ENCODE results near the gene FAM228B.

- TF ChIP-seq CTCF (IDR thresholded peaks at IDR 0.05; ENCODE audit: insufficient read depth, low read length) = no peak
- no peak for TF ChIP-seq REST (IDR thresholded peaks at IDR 0.05; ENCODE audit: insufficient replicate concordance, low read depth)
- TF ChIP-seq POLR2AphosphoS5 (IDR thresholded peaks at IDR 0.05; ENCODE audit: low read depth) = no peak
Observed at GRCh38 chr2:24211408-24211807, 88.1 kb downstream of the FAM228B start.

Data from HL-60 (cell line).